NAMALWA (cell line): ENCODE data around the gene AIF1L.

Experiments used
- DNase-seq: peaks from one replicate; pipeline ENCODE4 v3.0.0-alpha.2; 2015; ENCODE audit warnings: low spot score

The AIF1L gene

DNA sequence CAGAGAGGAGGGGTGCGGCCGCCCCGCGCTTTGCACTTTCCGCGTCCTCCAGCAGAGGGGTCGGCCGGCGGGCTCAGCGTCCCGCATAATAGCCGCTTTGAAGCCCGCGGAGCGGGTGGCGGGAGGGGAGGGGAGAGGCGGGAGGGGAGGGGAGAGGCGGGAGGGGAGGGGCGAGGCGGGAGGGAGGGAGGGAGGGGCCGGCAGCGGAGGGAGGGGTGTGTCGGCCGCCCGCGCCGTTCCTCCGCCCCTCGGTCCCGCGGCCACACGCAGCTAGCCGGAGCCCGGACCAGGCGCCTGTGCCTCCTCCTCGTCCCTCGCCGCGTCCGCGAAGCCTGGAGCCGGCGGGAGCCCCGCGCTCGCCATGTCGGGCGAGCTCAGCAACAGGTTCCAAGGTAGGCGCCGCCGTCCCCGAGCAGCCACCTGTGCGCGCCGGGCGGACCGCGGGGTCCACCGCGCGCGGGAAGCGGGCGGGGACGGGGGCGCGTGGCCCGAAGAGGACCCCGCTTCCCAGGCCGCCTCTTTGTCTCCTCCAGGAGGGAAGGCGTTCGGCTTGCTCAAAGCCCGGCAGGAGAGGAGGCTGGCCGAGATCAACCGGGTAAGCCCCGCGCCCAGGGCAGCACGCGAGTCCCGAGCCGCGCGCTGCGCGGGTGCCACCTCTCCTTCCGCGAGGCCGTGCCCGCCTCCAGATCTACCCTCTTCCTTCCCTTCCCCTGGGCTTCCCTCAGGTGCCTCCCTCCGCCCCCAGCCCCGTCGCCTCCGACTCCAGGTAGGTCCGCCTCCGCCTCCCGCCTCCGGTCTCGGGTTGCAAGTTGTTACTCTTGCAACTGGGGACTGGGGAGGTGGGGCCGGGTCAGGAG lies at the start of gene AIF1L:
AIF1L (plus strand) TSS at position 263 of the 857 bp plus-strand sequence; CDS start at position 362, 99 bp downstream.
- DNase-seq, result no peak

DNA sequence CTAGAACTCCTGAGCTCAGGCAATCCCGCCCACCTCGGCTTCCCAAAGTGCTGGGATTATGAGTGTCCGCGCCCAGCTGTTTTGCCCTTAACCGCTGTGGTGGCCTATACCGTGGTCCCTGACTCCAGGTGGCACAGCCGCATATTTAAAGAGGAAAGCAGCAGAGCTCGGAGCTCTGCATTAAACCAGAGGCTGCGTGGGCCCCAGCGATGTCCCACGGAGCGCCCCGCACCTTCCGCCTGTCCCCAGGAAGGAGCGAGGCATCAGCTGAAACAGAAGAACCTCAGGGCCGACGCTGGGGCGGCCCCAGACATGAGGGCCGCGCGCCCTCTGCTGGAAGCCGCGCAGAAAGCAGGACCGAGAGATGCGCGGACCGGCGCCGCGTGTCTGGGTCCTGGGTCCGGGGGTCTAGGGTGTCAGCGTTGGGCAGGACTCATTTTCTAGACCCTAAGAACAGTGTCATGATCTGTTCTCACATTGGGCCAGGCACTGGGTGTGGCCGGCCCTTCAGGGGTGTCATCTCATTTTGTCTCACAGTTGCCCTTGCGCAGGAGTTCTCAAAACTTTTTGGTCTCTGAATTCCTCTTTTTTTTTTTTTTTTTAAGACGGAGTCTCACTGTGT lies 49.6 kb upstream of the AIF1L start:
- peak; percentile 86 for DNase-seq

DNA sequence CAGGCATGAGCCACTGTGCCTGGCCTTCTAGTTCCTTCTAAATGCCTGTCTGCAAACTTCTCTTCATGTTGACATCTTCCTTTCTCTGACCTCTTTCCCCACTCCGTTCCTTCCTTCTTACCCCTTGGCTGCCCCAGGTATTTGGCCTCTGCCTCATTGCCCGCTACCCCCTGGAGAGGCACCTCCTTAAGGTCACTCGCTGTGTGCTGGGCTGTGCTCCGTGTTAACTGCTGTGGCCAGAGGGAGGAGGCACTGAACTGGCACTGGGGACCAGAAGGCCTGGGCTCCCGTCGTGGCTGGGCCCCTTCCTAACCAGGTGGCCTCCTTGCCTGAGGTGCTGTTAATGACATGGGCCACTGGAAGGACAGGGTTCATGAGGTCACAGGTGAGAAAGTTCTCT lies 48.0 kb upstream of the AIF1L start:
- DNase-seq, result no peak

DNA sequence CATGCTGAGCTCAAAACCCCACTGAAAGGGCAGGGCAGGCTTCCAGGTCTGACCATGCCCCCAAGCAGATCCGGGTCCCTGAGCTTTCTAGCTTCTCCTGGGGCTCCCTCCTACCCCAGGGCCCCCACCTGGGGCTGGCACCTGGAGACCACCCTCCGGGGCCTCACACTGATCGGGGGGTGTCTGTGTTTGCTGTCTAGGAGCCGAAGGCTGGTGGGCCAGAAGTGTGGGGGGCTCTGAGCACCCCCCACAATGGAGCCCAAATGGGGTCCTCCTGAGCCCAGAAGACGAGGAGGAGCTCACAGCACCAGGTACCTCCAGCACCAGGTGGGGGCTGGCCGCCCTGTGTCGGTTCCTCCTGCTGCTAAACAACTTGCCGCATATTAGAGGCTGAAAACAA lies 47.5 kb upstream of the AIF1L start:
- no peak for DNase-seq

DNA sequence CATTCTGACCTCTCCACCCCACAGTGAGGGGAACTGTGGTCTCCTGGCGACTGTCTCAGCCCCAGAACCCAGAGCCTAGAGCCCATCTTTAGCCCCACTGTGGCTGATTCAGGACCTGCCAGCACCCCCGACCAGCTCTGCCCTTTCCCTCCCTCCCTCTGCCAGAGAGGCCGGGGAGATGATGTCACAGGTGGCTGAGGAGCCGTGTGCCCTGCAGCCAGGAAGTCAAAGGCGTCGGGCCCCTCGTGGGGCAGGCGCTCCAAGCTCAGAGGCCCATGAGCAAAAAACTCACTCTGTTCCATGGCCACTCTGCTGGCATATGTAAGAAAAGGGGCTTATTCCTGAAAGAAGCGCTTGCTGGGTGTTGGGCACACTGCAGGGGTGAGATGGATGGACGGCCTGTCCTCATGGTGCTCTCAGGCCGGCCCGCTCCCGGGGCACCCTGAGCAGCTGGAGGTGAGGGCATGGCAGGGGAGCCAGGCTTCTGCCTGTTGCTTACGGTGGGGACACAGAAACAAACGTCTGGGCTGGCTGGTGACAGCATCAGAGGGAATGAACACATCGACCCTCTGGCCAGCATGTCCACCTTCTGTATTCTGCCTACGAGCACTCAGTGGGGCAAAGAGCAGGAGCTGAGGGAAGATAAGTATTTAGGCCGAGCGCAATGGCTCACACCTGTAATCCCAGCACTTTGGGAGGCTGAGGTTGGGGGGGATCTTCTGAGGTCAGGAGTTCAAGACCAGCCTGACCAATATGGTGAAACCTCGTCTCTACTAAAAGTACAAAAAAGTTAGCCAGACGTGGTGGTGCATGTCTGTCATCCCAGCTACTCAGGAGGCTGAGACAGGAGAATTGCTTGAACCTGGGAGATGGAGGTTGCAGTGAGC lies 46.3 kb upstream of the AIF1L start:
- no peak for DNase-seq

DNA sequence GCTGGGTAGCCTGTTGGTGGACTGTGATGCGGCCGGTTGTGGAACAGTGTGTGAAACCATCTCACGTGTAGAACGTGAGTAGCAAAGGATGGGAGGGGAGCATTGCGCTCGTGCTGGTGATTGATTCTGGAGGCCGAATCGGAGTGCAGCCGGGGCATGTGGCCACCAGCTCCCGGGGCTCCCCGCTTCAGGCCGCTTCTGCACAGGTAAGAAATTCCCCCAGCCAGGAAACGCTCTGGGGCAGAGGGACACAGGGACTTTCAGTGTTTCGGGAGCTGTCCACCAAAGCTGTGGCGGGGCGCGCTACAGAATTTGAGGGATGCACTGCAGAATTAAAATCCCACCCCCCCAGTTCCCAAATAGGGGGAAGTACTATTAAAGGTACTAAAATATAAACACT lies 45.5 kb upstream of the AIF1L start:
- no peak for DNase-seq

DNA sequence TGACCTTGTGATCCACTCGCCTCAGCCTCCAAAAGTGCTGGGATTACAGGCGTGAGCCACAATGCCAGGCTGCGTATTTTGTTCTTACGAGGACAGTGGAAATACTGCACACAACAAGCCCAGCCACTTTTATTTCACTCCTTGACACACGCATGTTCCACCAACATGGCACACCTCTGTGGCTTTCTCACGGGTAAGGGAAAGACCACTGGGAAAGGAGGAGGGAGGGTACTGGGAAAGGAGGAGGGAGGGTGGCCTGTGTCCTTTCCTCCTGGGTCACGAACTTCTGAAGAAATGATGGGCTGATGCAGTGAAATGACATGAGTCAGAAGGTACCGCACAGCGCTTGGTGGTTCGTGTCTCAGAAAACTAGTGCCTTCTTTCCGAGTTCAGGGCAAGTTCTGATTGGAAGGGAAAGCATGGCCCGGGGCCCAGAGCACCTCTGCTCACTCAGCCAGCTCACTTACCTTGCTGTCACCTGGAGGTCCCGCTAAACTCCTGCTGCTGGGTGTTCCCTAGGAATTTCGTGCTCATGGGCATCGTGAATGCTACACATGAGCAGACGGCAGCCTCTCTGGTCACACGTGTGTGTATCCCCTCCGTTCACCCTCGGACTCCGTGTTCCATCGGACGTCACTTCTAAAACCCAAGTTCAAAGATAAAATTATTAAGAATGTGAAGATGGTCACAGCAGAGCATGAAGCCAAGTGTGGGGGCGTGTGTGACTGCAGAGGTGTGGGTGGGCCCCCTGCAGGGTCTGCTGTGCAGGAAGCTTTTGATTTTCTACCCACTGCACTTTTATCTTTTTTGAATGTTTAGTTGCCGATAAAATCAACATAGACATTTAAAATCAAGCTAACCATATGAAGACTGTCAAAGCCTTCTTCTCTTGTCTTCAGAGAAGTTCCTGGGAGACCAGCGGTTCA lies 44.5 kb upstream of the AIF1L start:
- no peak for DNase-seq

DNA sequence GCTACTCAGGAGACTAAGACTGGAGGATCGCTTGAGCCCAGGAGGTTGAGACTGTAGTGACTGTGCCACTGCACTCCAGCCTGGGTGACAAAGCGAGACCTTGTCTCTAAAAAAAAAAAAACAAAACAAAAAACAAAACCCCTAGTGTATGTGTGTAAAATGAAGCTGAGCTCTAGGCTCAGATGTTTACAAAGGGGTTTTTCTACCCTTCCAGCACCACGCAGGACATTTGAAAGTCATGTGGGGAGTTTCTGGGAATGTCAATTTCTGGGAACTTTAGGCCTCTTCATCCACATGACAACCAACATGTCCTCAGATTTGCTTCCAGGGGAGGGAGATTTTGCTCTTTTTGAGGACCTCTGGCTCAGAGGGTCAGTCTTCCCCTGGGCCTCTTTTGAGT lies 42.4 kb upstream of the AIF1L start:
- DNase-seq, result no peak

DNA sequence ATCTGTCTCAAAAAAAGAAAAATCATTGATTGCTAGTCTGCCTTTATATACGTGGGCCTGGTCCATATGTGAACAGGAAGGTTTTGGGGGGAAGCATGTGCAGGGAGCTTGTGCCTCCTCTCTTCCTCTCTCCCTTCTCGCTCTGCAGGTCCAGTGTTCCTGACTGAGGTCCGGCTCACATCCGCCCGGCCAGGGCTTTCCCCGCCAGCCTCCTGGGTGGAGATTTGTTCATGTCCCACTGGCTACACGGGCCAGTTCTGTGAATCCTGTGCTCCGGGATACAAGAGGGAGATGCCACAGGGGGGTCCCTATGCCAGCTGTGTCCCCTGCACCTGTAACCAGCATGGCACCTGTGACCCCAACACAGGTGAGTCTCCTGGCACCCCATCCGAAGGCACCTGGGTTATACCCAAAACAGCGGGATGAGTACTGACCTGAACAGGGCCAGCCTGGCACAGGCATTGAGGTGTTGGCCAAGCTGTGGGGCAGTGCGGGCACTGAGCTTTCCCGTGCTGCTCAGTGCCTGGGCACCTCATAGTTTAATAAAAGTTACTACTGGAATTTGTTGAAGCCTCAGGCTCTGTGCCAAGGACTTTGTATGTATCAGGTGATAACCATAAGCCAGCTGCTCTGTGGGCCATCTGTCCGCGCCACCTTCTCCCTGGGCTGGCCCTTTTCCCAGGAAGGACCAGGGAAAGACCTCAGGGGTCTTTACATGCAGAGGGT lies 39.4 kb upstream of the AIF1L start:
- DNase-seq, result no peak

DNA sequence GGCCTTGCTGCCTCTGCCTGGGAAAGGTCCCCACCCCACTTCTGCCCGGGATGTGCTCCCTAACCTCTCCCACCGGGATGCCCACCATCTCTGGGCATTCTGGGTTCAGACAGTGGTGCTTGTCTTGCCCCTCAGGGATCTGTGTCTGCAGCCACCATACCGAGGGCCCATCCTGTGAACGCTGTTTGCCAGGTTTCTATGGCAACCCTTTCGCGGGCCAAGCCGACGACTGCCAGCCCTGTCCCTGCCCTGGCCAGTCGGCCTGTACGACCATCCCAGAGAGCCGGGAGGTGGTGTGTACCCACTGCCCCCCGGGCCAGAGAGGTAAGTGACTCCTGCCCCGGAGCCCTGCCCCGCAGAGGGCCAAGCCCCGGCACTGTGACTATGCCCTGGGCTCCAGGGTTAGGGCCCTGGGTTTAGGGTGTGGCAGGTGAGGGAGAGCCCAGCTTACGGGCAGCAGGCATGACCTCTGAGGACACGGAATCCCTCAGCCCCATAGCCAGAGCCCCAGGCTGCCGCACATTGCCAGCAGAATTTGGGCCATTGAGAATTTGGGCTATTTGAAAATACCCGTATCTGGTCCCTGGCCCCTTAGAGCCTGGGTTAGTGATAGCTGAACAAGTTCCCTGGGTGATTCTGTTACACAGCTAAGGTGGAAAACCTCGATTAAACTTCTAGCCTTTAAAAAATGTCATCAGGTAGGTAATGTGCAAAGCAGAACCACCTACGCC lies 35.3 kb upstream of the AIF1L start:
- DNase-seq, result no peak

DNA sequence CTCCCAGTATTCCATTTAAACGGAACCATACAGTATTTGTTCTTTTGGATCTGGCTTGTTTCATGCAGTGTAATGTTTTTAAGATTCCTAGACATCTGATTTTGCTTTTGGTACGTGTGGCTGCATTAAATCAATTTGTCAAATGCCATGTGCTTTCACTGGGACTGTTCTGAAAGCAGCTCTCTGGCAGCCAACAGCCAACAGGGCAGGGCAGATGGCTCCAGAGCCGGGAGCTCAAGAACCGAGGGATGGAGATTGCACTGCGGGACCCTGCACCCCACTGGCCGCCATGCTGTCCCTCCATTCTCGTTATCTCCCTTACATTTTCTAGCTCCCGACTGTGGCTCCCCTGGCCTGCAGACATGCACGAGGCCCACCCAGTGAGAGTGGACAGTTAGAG lies 33.4 kb upstream of the AIF1L start:
- no peak for DNase-seq

DNA sequence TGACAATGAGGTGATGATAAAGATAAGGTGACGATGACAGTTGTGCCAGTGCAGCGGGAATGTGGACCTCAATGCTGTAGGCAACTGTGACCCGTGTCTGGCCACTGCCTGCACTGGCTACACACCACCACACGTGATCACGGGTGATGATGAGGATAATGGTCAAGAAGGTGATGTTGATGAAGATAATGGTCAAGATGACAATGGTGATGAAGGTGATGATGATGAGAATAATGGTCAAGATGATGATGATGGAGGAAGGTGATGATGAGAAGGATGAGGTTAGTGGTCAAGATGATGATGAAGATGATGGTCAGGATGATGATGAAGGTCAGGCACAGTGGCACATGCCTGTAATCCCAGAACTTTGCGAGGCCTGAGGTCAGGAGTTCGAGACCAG lies 30.7 kb upstream of the AIF1L start:
- DNase-seq, result no peak

DNA sequence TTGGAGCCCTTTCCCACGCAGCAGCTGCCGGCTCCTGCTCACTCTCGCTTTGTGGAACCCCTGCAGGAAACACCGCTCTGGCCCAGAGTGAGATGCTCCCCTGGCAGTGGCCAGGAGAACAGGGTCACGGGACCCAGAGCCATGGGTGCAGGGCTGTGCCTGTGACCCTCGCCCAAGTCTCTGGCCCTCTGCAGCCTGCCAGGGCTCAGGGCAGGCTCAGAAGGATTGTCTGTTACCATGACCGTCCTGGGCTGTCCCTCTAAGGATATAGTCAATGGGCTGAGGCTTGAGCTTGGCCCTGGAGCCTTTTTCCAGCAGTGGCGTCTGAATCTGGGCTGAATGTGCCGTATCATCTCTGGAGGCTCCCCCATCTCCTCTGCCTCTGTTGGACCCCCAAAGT lies 28.7 kb upstream of the AIF1L start:
- no peak for DNase-seq

DNA sequence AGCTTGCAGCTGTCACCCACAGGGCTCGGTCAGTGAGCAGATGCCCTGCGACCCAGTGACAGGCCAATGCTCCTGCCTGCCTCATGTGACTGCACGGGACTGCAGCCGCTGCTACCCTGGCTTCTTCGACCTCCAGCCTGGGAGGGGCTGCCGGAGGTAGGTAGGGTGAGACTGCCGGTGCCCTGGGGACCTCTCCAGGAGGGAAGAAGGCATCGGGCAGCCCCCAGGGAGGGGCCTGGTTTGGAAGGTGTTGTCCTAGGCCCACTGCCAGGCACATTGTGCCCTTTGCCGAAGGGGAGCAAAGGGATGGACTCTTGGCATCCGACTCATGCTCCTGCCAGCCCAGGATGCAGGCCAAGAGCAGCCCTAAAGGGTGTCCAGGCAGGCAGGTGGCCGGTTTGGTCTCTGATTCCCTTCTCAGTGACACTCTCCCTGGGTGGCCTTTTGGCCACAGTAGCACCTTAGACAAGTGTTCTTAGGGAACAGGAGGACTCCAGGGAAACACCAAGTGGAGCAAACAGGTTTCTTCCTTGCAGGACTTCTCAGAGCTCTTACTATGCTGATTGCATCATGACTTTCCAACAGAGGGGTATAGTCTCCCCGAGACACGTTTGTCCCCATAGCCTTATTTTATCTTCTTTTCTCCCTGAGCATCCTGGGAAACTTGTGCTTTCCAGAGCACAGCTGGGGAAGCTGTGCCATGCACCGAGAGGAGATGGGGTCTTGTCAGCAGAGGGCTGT lies 28.1 kb upstream of the AIF1L start:
- no peak for DNase-seq

DNA sequence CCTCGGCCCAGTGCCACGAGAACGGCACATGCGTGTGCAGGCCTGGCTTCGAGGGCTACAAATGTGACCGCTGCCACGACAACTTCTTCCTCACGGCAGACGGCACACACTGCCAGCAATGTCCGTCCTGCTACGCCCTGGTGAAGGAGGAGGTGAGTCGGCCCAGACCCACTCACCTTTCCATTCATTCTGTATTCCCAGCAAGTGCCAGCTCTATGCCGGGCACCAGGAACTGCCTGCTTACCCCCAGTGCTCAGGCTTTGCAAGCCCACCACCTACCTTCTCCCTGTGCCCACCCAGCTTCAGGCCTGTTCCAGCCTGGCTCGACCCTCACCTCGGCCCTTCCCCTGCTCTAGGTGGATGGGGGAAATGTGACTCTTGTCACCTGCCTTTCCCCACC lies 26.6 kb upstream of the AIF1L start:
- no peak for DNase-seq

DNA sequence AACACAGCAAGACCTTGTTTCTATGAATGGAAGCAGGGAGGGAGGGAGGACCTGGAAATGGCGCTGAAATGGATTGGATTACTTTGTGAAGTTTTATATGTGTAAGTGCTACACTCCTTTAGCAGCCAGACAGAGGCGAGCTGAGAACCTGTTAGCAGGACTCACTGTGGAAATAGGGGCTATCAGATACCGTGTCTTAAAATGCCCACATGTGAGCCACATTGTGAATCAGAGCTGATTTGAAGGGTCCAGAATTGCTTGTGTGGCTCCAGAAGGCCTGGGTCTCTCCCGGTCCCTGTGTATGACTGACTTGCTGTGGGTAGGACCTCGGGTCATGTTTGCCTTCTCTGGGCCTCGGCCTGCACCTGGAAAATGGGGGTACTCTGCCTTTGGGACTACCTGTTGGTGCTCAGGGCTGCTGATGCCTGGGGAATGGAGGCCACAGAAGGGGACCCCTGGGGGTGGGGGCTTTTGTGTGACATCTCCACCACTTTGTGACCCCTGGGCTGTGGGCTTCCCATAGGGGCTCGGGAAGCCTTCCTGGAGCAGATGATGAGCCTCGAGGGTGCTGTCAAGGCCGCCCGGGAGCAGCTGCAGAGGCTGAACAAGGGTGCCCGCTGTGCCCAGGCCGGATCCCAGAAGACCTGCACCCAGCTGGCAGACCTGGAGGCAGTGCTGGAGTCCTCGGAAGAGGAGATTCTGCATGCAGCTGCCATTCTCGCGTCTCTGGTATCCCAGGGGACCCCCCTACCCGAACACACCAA lies 24.0 kb upstream of the AIF1L start:
- DNase-seq, result no peak

DNA sequence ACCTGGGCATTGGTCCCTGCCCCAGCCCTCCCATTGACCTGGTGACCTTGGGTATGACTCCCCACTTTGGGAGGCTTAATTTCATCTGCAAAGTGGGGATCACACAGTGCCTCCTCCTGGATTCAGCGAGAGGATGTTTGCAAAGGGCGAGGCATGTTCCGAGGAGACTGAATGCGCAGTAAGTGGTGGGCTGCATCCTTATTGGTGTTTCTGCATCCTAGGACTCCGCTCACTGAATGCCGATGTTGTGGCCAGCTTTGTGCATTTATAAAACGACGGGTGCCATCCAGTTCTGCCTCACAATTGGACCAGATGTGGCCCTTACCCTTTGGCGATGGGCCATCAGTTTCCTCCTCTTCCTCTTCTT lies 23.5 kb upstream of the AIF1L start:
- DNase-seq, result no peak

DNA sequence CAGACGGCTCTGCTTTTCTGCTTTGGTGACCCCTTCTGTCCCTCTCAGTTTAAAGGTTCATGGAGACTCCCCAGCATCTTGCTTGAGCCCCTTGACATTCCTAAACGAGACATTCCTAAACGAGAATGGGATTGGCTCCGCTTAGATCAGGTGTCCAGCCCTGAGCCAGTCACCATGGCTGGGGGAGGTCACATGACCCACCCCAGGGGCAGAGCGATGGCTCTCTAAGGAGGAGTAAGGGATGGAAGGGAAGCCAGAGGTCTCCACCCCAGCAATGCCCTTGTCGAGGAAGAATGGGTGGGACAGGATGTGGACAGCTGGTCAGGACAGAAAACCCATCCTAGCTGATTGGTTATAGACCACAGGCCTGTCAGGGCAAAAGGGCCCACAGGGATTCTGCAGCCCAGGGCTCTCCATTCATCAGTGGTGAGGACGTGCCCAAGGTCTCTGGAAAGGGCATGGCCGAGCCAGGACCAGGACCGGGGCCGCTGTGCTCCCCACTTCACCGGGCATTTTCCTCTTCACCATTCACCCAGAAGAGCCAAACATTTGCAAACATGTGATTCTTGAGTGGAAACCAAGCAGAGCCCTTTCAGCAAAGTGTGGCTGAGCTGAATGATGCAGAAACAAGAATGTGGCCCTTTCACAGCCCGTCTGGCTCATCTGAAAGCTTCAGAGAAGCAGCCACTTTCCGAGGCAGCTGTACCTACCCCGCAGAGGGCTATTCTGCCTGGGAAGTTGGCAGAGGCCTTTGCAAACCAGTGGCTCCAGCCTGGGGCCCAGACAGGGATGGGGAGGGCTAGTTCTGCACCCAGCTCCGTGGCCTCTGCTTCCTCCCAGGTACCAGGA lies 19.8 kb upstream of the AIF1L start:
- DNase-seq, result no peak
